Tibial nerve (tissue), 4 donors: Measurements from ENCODE around the gene PARP16. TPM values are rescaled to one million over a fixed set of nuclear protein-coding genes. Genes with fewer than 3 reads are reported as not detected.
"Not testable (repeated sequence)": the region's sequence is repeated elsewhere in the genome, so short reads cannot be mapped to it uniquely, and the experiment has no call there.

Experiments used
- DNase-seq, 2 donors: peaks; one replicate each; pipeline ENCODE4 v3.0.0-alpha.2; 2019; ENCODE audit warnings: low spot score in 2 of 2
- H3K27ac ChIP-seq, 4 donors: fragments of 200-600 bp; sonication (generic) in 3 of 4; one replicate each; pipeline ENCODE4 v1.5.1; 2017 to 2019; ENCODE audit warnings: mild to moderate bottlenecking in 1 of 4
- H3K27me3 ChIP-seq, 2 donors: fragments of 200-600 bp; sonication (generic) in 1 of 2; one replicate each; pipeline versions ENCODE4 v1.5.1 to v1.6.0; 2017 to 2019
- H3K36me3 ChIP-seq, 3 donors: fragments of 200-600 bp; sonication (generic); one replicate each; pipeline ENCODE4 v1.5.1; 2018 to 2019
- H3K4me1 ChIP-seq, 4 donors: fragments of 200-600 bp; sonication (generic) in 3 of 4; one replicate each; pipeline ENCODE4 v1.5.1; 2017 to 2019
- H3K4me3 ChIP-seq, 4 donors: fragments of 200-600 bp; sonication (generic) in 3 of 4; one replicate each; pipeline ENCODE4 v1.5.1; 2017 to 2019; ENCODE audit warnings: mild to moderate bottlenecking in 1 of 4, moderate library complexity in 1 of 4
- H3K9me3 ChIP-seq, 4 donors: fragments of 200-600 bp; sonication (generic) in 3 of 4; one replicate each; pipeline ENCODE4 v1.5.1; 2017 to 2019
- CTCF ChIP-seq, 5 experiments: fragments of 200-600 bp in 3 of 5; fragments of 450-650 bp in 2 of 5; sonication (generic) in 3 of 5; IDR thresholded peaks; one replicate each; pipeline ENCODE4 v1.5.1; 2016 to 2019; ENCODE audit warnings: antibody characterized with exemption in 5 of 5, mild to moderate bottlenecking in 3 of 5, moderate library complexity in 2 of 5
- EP300 ChIP-seq, 2 donors: sonication (generic); formaldehyde crosslinking; IDR thresholded peaks; one replicate each; pipeline ENCODE4 v1.6.1; 2017; ENCODE audit warnings: antibody characterized with exemption in 2 of 2, mild to moderate bottlenecking in 1 of 2
- POLR2A ChIP-seq, 2 donors: fragments of 450-650 bp; IDR thresholded peaks; one replicate each; pipeline ENCODE4 v1.6.1; 2017; ENCODE audit warnings: antibody characterized with exemption in 2 of 2, mild to moderate bottlenecking in 2 of 2, moderate library complexity in 2 of 2
- WGBS, 2 donors: methylation state at CpG; one replicate each; pipeline ENCODE4 v1.1.5; 2018; 5-methylcytosine and 5-hydroxymethylcytosine counted together
- total RNA-seq, 4 donors: library from RNA; depleted of rRNA; stranded (reverse); fragments of >200 nt; gene quantifications; one replicate each; pipeline ENCODE4 v1.1.0, GENCODE V29; 2016

Gene PARP16
- total RNA-seq, 4 donors from 2014 or later: 5.9 to 15.5 (median 12.1) TPM

- no peak for DNase-seq
- Histone ChIP-seq H3K9me3 (no peaks in the 10 kb centered on the region), H3K4me3 (no peak overlapping the region), H3K36me3 (peaks cover 0 to 9% (median 0%) of the 10 kb centered on the region in 3 donors), H3K4me1 (peaks cover 0 to 14% (median under 1%) of the 10 kb centered on the region in 4 donors), H3K27me3 (no peaks in the 10 kb centered on the region), H3K27ac (no peak overlapping the region)
- TF ChIP-seq POLR2A (IDR thresholded peaks at IDR 0.05) (no peak), CTCF (IDR thresholded peaks at IDR 0.05) (no peak), EP300 (IDR thresholded peaks at IDR 0.05) (no peak)
- 83 to 86% methylated on average over 2 of the region's 2 CpGs for WGBS, 2 donors
Observed at GRCh38 chr15:65275728-65276126, 11.0 kb downstream of the PARP16 start.

- Histone ChIP-seq H3K27me3 (no peaks in the 10 kb centered on the region), H3K4me1 (peaks cover 0 to 18% (median 3%) of the 10 kb centered on the region in 4 donors), H3K9me3 (no peaks in the 10 kb centered on the region), H3K36me3 (peaks cover 0 to 14% (median 0%) of the 10 kb centered on the region in 3 donors), H3K27ac (no peak overlapping the region), H3K4me3 (no peak overlapping the region)
- DNase-seq: no peak
- 57 to 65% methylated on average over 4 of the region's 4 CpGs for WGBS, 2 donors
- TF ChIP-seq EP300 (IDR thresholded peaks at IDR 0.05) (no peak), POLR2A (IDR thresholded peaks at IDR 0.05) (no peak), CTCF (IDR thresholded peaks at IDR 0.05) (no peak)
Observed at GRCh38 chr15:65275104-65275727, 11.5 kb downstream of the PARP16 start.

- not testable (repeated sequence) for H3K27me3 ChIP-seq, H3K4me3 ChIP-seq, H3K4me1 ChIP-seq, H3K9me3 ChIP-seq
- TF ChIP-seq CTCF (IDR thresholded peaks at IDR 0.05): peak; percentile 43 to 78 (median 61)
- peak in 1 of 2 donors; percentile 43 for TF ChIP-seq EP300 (IDR thresholded peaks at IDR 0.05)
- WGBS, 2 donors: 44 to 52% methylated on average over 15 of the region's 15 CpGs
- Histone ChIP-seq H3K27ac (peak overlapping the region in 1 of 4 donors; percentile 35), H3K36me3 (peaks cover 0 to 42% (median 0%) of the 10 kb centered on the region in 3 donors)
- DNase-seq: peak; percentile 60 to 77
Observed at GRCh38 chr15:65270811-65271545, 15.7 kb downstream of the PARP16 start.

- WGBS, 2 donors: 98 to 99% methylated on average over 4 of the region's 4 CpGs
- no peaks in the 10 kb centered on the region for H3K9me3 ChIP-seq
- H3K27ac ChIP-seq: no peak overlapping the region
- H3K4me1 ChIP-seq: peaks cover 0 to 14% (median 3%) of the 10 kb centered on the region in 4 donors
- no peak for DNase-seq
- H3K4me3 ChIP-seq: no peak overlapping the region
- TF ChIP-seq CTCF (IDR thresholded peaks at IDR 0.05) (no peak), POLR2A (IDR thresholded peaks at IDR 0.05) (no peak), EP300 (IDR thresholded peaks at IDR 0.05) (no peak)
- H3K27me3 ChIP-seq: no peaks in the 10 kb centered on the region
- peaks cover 0 to 52% (median 0%) of the 10 kb centered on the region in 3 donors for H3K36me3 ChIP-seq
Observed at GRCh38 chr15:65268411-65268810, 18.3 kb downstream of the PARP16 start.

GRCh38 chr15:65266469-65266868, 20.2 kb downstream of the PARP16 start:
- Histone ChIP-seq H3K4me1 (peaks cover 0 to 14% (median 3%) of the 10 kb centered on the region in 4 donors), H3K36me3 (peaks cover 0 to 66% (median 0%) of the 10 kb centered on the region in 3 donors), H3K27me3 (no peaks in the 10 kb centered on the region), H3K4me3 (no peak overlapping the region), H3K27ac (no peak overlapping the region), H3K9me3 (no peaks in the 10 kb centered on the region)
- DNase-seq: no peak
- TF ChIP-seq EP300 (IDR thresholded peaks at IDR 0.05) (no peak), CTCF (IDR thresholded peaks at IDR 0.05) (no peak), POLR2A (IDR thresholded peaks at IDR 0.05) (no peak)
- WGBS, 2 donors: 75 to 86% methylated on average over 5 of the region's 5 CpGs
